GM18519 (cell line): ENCODE results near the gene ZNF223.
A peak's percentile ranks its signal among the peaks of the same experiment; 100 is the strongest.

Experiments used
- ATAC-seq: cut with Tn5 transposase; IDR thresholded peaks from one replicate; pipeline ENCODE4 v1.9.1; 2021; ENCODE audit warnings: mild to moderate bottlenecking, moderate library complexity; ENCODE audit not compliant: unreplicated experiment, low FRiP score

The ZNF223 gene

GRCh38 chr19:44069415-44069814 is 17.6 kb downstream of the ZNF223 start:
- no peak for ATAC-seq

- peak; percentile 72 for ATAC-seq
These were observed 20.1 kb downstream of the ZNF223 start, which contains the start of gene ZNF284 for GRCh38 chr19:44071824-44072542. ZNF284 (plus strand) TSS chr19:44072159; CDS start chr19:44076390, 4,231 bp downstream.

- ATAC-seq: no peak
These were observed 20.9 kb downstream of the ZNF223 start for GRCh38 chr19:44072543-44073401.

GRCh38 chr19:44076325-44076724 is 24.5 kb downstream of the ZNF223 start:
- no peak for ATAC-seq

DNA sequence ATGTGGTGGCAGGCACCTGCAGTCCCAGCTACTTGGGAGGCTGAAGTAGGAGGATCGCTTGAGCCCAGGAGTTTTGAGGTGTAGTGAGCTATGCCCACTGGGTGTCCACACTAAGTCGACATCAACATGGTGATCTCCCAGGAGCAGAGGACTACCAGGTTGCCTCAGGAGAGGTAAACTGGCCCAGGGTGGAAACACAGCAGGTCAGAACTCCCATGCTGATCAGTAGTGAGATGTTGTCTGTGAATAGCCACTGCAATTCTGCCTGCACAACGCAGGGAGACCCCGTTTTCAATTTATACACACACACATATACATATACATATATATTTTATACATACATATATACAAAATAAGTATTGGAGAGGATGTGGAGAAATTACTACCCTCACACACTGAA is 40.3 kb downstream of the ZNF223 start:
- no peak for ATAC-seq

GRCh38 chr19:44093931-44094765 is 42.3 kb downstream of the ZNF223 start, which contains the start of gene ZNF224:
ZNF224 (plus strand) TSS chr19:44094361; CDS start chr19:44097874, 3,513 bp downstream.
- peak; percentile 60 for ATAC-seq

- no peak for ATAC-seq
These were observed 55.9 kb downstream of the ZNF223 start for GRCh38 chr19:44107751-44108150.

DNA sequence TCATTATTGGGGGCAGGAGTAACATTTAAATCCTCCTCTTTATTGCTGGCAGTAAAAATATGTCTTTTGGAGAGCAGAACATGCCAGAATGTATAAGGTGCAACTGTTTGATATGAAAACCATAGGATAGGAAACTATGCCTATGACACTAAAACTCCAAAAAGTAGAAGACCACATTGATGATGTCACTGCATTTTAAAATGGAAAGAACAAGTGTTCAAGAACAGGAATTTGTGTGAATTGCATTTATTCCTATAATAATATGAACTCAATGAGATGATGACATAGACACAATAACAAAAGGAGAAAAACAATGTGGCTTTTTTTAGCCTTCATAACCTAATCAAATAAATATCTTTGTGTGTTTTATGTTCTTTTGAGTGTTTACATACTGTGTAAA is 57.6 kb downstream of the ZNF223 start:
- ATAC-seq: no peak

GRCh38 chr19:44111910-44112463 is 60.2 kb downstream of the ZNF223 start:
- no peak for ATAC-seq

DNA sequence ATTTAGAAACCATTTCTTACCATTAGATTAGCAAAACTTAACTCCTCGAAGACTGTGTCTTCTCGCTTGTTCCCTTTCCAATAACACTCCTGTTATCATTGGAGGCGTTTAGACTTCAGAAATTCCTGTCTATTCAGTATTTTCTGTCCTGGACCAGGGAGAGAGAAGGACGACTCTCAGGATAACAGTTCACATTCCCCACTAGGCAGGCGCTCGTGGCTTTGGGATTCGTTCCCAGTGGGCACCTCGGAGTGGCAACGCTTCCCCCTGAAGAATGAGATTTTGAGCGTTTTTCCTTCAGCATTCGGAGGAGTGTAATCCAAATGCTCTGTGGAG is 60.9 kb downstream of the ZNF223 start:
- ATAC-seq: no peak

- peak; percentile 61 for ATAC-seq
These were observed 61.4 kb downstream of the ZNF223 start, which contains the start of gene ZNF225 for GRCh38 chr19:44113138-44113783. ZNF225 (plus strand) TSS chr19:44113399; CDS start chr19:44115828, 2,429 bp downstream.

DNA sequence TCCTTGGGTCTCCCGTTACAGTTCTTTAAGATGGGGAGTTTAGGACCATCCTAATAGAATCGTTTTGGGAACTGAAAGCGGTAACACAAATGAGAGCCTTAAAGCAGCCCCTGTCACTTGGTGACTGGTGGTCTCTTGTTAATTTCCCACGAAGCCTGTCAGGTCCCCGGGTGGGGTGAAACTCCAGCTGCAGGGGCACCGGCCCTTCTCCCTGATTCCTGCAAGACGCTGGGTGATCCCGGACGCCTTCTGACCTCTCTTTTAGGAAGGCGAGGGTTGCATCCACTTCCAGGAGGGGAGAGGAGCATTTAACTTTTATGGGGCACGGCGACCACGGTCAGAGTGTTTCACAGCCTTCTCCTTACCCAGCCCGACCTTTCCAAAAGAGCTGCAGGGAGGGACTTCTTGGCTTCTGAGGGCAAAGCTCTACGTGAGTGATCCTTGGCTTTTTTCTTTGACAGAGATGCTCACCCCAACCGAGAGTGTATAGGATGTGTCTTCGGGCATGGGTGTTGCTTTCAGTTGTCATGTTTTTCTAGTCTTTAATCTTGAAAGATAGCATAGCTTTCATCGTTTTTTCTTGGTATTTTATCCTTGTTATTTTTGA is 62.1 kb downstream of the ZNF223 start:
- ATAC-seq: no peak
